Left lung (tissue), 10 donors: ENCODE results near the gene LAMA2. TPM values are rescaled to one million over a fixed set of nuclear protein-coding genes. Genes with fewer than 3 reads are reported as not detected.

Experiments used
- ATAC-seq: fragments of 200-7000 bp; cut with Tn5 transposase; one replicate; pipeline ENCODE4 v1.9.1; 2020; ENCODE audit warnings: moderate library complexity
- DNase-seq, 4 donors: peaks; one replicate each; pipeline ENCODE4 v3.0.0-alpha.2; 2013 to 2020
- H3K27ac ChIP-seq, 2 donors: fragments of 200-600 bp; sonication (generic) in 1 of 2; one replicate each; pipeline versions ENCODE4 v1.5.0 to v1.8.0; 2020 to 2021
- H3K27me3 ChIP-seq, 2 donors: fragments of 200-600 bp; sonication (generic) in 1 of 2; one replicate each; pipeline versions ENCODE4 v1.5.0 to v1.8.0; 2020 to 2021
- H3K36me3 ChIP-seq, 2 donors: fragments of 200-600 bp; sonication (generic) in 1 of 2; one replicate each; pipeline versions ENCODE4 v1.5.0 to v1.8.0; 2020 to 2021
- H3K4me1 ChIP-seq, 2 donors: fragments of 200-600 bp; one replicate each; pipeline ENCODE4 v1.8.0; 2021
- H3K4me3 ChIP-seq, 2 donors: fragments of 200-600 bp; sonication (generic) in 1 of 2; one replicate each; pipeline versions ENCODE4 v1.5.0 to v1.8.0; 2020 to 2021; ENCODE audit warnings: mild to moderate bottlenecking in 1 of 2
- H3K9me3 ChIP-seq, 2 donors: fragments of 200-600 bp; sonication (generic) in 1 of 2; one replicate each; pipeline versions ENCODE4 v1.5.0 to v1.8.0; 2020 to 2021
- intact Hi-C, 2 donors: fragments of 100-400 bp; cut with DNase I; formaldehyde crosslinking; loops; one replicate each; pipeline versions ENCODE4 v1.11.2 to v1.14.2; 2022
- polyA plus RNA-seq, 6 donors: library from polyadenylated mRNA; unstranded; fragments of 120-200 nt; gene quantifications; one replicate each; pipeline ENCODE4 v1.2.1, GENCODE V29; 2013; ENCODE audit not compliant: insufficient read length in 6 of 6
- total RNA-seq, 2 donors: library from RNA; stranded (reverse); fragmentation: NEBNext Ultra II Directional; extraction: Animal tissue kit (Norgen Biotek cat#: 25700); gene quantifications; one replicate each; pipeline ENCODE4 v1.2.1, GENCODE V29; 2021
- TF ChIP-seq, protein P1 (sequence below), 2 donors: fragments of 200-600 bp; sonication (generic) in 1 of 2; IDR thresholded peaks; one replicate each; pipeline versions ENCODE4 v1.5.0 to v1.8.0; 2021; ENCODE audit warnings: antibody characterized with exemption in 2 of 2
- donor health status: DM: no; HTN: yes; CAD: no.
- donor health status: DM: no; HTN: no; CAD: no.

LAMA2 gene
- total and polyA plus RNA-seq, 8 donors: 32.7 to 91.7 (median 64.7) TPM

DNA sequence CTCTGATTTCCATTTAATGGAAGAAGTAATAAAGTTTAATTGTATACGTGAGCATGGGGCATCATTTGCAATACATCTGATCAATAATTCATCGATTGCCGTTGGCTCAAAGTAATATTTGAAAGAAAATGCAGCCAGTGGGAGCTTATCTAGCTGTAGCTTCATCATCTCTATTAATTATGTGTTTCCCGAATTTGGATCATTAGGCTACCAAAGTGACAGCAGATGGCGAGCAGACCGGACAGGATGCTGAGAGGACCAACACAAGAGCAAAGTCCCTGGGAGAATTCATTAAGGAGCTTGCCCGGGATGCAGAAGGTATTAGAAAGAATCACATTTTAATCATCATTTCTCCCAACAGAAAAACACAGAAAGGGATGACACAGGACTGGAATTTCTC lies 500.0 kb downstream of the LAMA2 start:
- H3K9me3 ChIP-seq: no peaks in the 10 kb centered on the region
- no peak overlapping the region for H3K27ac ChIP-seq
- H3K4me1 ChIP-seq: no peaks in the 10 kb centered on the region
- H3K36me3 ChIP-seq: no peaks in the 10 kb centered on the region
- DNase-seq (no peak), ATAC-seq (no peak)
- TF ChIP-seq, protein P1, sequence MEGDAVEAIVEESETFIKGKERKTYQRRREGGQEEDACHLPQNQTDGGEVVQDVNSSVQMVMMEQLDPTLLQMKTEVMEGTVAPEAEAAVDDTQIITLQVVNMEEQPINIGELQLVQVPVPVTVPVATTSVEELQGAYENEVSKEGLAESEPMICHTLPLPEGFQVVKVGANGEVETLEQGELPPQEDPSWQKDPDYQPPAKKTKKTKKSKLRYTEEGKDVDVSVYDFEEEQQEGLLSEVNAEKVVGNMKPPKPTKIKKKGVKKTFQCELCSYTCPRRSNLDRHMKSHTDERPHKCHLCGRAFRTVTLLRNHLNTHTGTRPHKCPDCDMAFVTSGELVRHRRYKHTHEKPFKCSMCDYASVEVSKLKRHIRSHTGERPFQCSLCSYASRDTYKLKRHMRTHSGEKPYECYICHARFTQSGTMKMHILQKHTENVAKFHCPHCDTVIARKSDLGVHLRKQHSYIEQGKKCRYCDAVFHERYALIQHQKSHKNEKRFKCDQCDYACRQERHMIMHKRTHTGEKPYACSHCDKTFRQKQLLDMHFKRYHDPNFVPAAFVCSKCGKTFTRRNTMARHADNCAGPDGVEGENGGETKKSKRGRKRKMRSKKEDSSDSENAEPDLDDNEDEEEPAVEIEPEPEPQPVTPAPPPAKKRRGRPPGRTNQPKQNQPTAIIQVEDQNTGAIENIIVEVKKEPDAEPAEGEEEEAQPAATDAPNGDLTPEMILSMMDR (IDR thresholded peaks at IDR 0.05): no peak
- no peaks in the 10 kb centered on the region for H3K27me3 ChIP-seq
- intact Hi-C loops: no loop called here
- H3K4me3 ChIP-seq: no peak overlapping the region

- TF ChIP-seq, protein P1 (IDR thresholded peaks at IDR 0.05): no peak
- no peaks in the 10 kb centered on the region for H3K27me3 ChIP-seq
- no peaks in the 10 kb centered on the region for H3K9me3 ChIP-seq
- intact Hi-C loops: no loop called here
- no peak overlapping the region for H3K27ac ChIP-seq
- ATAC-seq (no peak), DNase-seq (no peak)
- no peaks in the 10 kb centered on the region for H3K36me3 ChIP-seq
- H3K4me1 ChIP-seq: no peaks in the 10 kb centered on the region
- no peak overlapping the region for H3K4me3 ChIP-seq
These were observed 502.2 kb downstream of the LAMA2 start for GRCh38 chr6:129385117-129385516.

GRCh38 chr6:129390900-129391299 lies 508.0 kb downstream of the LAMA2 start:
- DNase-seq (no peak), ATAC-seq (no peak)
- no peak overlapping the region for H3K27ac ChIP-seq
- no peak overlapping the region for H3K4me3 ChIP-seq
- TF ChIP-seq, protein P1 (IDR thresholded peaks at IDR 0.05): no peak
- H3K36me3 ChIP-seq: no peaks in the 10 kb centered on the region
- intact Hi-C loops: no loop called here
- no peaks in the 10 kb centered on the region for H3K9me3 ChIP-seq
- no peaks in the 10 kb centered on the region for H3K27me3 ChIP-seq
- no peaks in the 10 kb centered on the region for H3K4me1 ChIP-seq

GRCh38 chr6:129393654-129394053 lies 510.7 kb downstream of the LAMA2 start:
- H3K4me1 ChIP-seq: no peaks in the 10 kb centered on the region
- H3K4me3 ChIP-seq: no peak overlapping the region
- ATAC-seq: no peak
- no peak for DNase-seq
- no peaks in the 10 kb centered on the region for H3K9me3 ChIP-seq
- no peaks in the 10 kb centered on the region for H3K36me3 ChIP-seq
- intact Hi-C loops: no loop called here
- no peaks in the 10 kb centered on the region for H3K27me3 ChIP-seq
- no peak overlapping the region for H3K27ac ChIP-seq
- TF ChIP-seq, protein P1 (IDR thresholded peaks at IDR 0.05): no peak

DNA sequence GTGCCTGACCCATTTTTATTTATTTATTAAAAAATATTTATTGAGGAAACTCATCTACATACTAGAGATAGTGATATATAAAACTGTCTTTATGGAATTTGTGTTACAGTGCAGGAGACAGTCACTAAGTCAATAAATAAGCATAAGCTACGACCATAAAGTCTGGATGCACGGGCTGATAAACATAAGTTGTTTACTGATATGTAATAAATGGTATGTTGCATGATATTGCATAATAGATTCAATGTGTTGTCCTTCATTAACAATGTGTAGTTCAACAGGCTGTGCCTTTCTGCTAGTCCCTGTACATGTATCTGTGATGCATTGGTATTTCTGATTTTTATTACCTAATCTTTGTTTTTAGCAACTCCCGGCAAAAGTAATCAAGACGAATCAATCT lies 515.8 kb downstream of the LAMA2 start:
- Histone ChIP-seq H3K9me3 (no peaks in the 10 kb centered on the region), H3K4me3 (no peak overlapping the region), H3K36me3 (no peaks in the 10 kb centered on the region), H3K4me1 (no peaks in the 10 kb centered on the region), H3K27ac (no peak overlapping the region), H3K27me3 (no peaks in the 10 kb centered on the region)
- no peak for DNase-seq
- TF ChIP-seq, protein P1 (IDR thresholded peaks at IDR 0.05): no peak
- no peak for ATAC-seq
- intact Hi-C loops: no loop called here
